ENCODE results near the gene PADI3. TPM values are rescaled to one million over a fixed set of nuclear protein-coding genes. Genes with fewer than 3 reads are reported as not detected.

Gene PADI3
- total and polyA plus RNA-seq, 2 of the 8 experiments (the other 6 are each of a cell fraction or from before 2014, with no cell fraction given), result 0.37 to 0.94 TPM

DNA sequence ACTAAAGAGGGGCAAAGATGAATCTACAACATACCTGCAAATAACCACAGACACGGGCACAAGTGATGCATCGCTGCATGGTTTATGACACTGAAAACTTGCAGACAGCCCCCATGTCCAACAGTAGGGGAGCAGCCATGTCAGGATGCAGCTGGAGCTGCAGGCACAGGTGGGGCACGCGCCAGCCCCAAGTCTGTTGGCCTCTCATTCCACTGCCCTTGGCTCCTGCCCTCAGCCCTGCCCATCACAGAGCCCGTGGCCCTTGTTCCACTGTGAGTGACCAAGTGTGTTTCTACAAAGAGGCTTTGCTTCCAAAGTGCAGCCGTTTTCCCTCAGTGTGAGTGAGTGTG lies 55.9 kb downstream of the PADI3 start (continued):
- TF ChIP-seq, protein P1, sequence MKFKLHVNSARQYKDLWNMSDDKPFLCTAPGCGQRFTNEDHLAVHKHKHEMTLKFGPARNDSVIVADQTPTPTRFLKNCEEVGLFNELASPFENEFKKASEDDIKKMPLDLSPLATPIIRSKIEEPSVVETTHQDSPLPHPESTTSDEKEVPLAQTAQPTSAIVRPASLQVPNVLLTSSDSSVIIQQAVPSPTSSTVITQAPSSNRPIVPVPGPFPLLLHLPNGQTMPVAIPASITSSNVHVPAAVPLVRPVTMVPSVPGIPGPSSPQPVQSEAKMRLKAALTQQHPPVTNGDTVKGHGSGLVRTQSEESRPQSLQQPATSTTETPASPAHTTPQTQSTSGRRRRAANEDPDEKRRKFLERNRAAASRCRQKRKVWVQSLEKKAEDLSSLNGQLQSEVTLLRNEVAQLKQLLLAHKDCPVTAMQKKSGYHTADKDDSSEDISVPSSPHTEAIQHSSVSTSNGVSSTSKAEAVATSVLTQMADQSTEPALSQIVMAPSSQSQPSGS (IDR thresholded peaks at IDR 0.05; ENCODE audit: low read length), result no peak
- no peak for TF ChIP-seq POU5F1 (IDR thresholded peaks at IDR 0.05; ENCODE audit: low read depth, low read length)
- TF ChIP-seq HDAC6 (IDR thresholded peaks at IDR 0.05; ENCODE audit: low read depth, low read length), result no peak

Measured in H1 (cell line).